Keratinocyte (primary cell): ENCODE measurements around the gene ZNF184. TPM values are rescaled to one million over a fixed set of nuclear protein-coding genes. Genes with fewer than 3 reads are reported as not detected.
A peak's percentile ranks its signal among the peaks of the same experiment; 100 is the strongest.

ENCODE experiments used
- DNase-seq: peaks from one replicate; pipeline ENCODE4 v3.0.0-alpha.2; 2011; ENCODE audit warnings: low read depth, missing footprints, low spot score
- FAIRE-seq: peaks from 2 replicates; lab custom pipeline; 2011; peaks lifted over from hg19 to GRCh38; lab: Jason Lieb, UNC
- H2AFZ ChIP-seq: 2 replicates; pipeline ENCODE4 v1.6.0; 2012; ENCODE audit warnings: low read length, control low read depth, inconsistent platforms; ENCODE audit not compliant: control insufficient read depth
- H3K27ac ChIP-seq: 2 replicates; pipeline ENCODE4 v1.5.1; 2011; ENCODE audit warnings: low read length; ENCODE audit not compliant: control insufficient read depth, insufficient read depth
- H3K27me3 ChIP-seq: 3 replicates; pipeline ENCODE4 v1.6.0; 2011; ENCODE audit warnings: low read length; ENCODE audit not compliant: control insufficient read depth, insufficient read depth; ENCODE audit errors: extremely low read depth
- H3K36me3 ChIP-seq, 2 experiments: 2 replicates in 1 of 2; 3 replicates in 1 of 2; pipeline ENCODE4 v1.5.1; 2011; ENCODE audit warnings: low read length in 2 of 2, mild to moderate bottlenecking in 1 of 2; ENCODE audit not compliant: control insufficient read depth in 2 of 2, insufficient read depth in 2 of 2; ENCODE audit errors: extremely low read depth in 1 of 2
- H3K4me1 ChIP-seq: 3 replicates; pipeline ENCODE4 v1.5.1; 2011; ENCODE audit warnings: low read length; ENCODE audit not compliant: control insufficient read depth, insufficient read depth; ENCODE audit errors: extremely low read depth
- H3K4me2 ChIP-seq: 3 replicates; pipeline ENCODE4 v1.6.0; 2011; ENCODE audit warnings: low read depth, low read length; ENCODE audit not compliant: control insufficient read depth, insufficient read depth; ENCODE audit errors: extremely low read depth
- H3K4me3 ChIP-seq, 3 experiments: fragments of 200-600 bp in 1 of 3; sonication (generic) in 1 of 3; 2 replicates in 2 of 3; 3 replicates in 1 of 3; pipeline ENCODE4 v1.5.1; 2011 to 2016; ENCODE audit warnings: low read length in 3 of 3, mild to moderate bottlenecking in 3 of 3, control low read depth in 2 of 3, inconsistent platforms in 1 of 3, low read depth in 1 of 3, mixed read lengths in 1 of 3, mixed run types in 1 of 3, moderate library complexity in 1 of 3; ENCODE audit not compliant: control insufficient read depth in 2 of 3, insufficient read depth in 2 of 3; ENCODE audit errors: extremely low read depth in 1 of 3
- H3K79me2 ChIP-seq: 2 replicates; pipeline ENCODE4 v1.6.0; 2012; ENCODE audit warnings: low read length; ENCODE audit not compliant: control insufficient read depth, insufficient read depth
- H3K9ac ChIP-seq: 3 replicates; pipeline ENCODE4 v1.6.0; 2011; ENCODE audit warnings: low read length; ENCODE audit not compliant: control insufficient read depth, insufficient read depth; ENCODE audit errors: extremely low read depth
- H3K9me1 ChIP-seq: 3 replicates; pipeline ENCODE4 v1.6.0; 2011; ENCODE audit warnings: low read length; ENCODE audit not compliant: control insufficient read depth, insufficient read depth; ENCODE audit errors: extremely low read depth
- H3K9me3 ChIP-seq: 2 replicates; pipeline ENCODE4 v1.5.1; 2012; ENCODE audit warnings: low read depth, low read length; ENCODE audit not compliant: control insufficient read depth
- H4K20me1 ChIP-seq: 3 replicates; pipeline ENCODE4 v1.6.0; 2011; ENCODE audit warnings: low read length; ENCODE audit not compliant: control insufficient read depth, insufficient read depth; ENCODE audit errors: extremely low read depth
- CTCF ChIP-seq, 3 experiments: IDR thresholded peaks in 1 of 3; conservative IDR thresholded peaks in 1 of 3; optimal IDR thresholded peaks in 1 of 3; 2 replicates in 2 of 3; 3 replicates in 1 of 3; pipeline versions ENCODE3 to v1.5.1; 2011; ENCODE audit warnings: low read length in 3 of 3, mild to moderate bottlenecking in 3 of 3, moderate library complexity in 2 of 3, control low read depth in 1 of 3, inconsistent platforms in 1 of 3; ENCODE audit not compliant: insufficient read depth in 2 of 3; ENCODE audit errors: extremely low read depth in 1 of 3
- EZH2 ChIP-seq: IDR thresholded peaks from one replicate; pipeline ENCODE4 v1.6.1; 2012; ENCODE audit warnings: inconsistent platforms, mild to moderate bottlenecking, low read length, moderate library complexity
- dilution Hi-C: fragments of 300-500 bp; cut with MboI; formaldehyde crosslinking; loops from one replicate; pipeline ENCODE4 v1.7.0; 2020; ENCODE audit warnings: low sequenced_read_pairs; ENCODE audit not compliant: extremely low pct_ligation_motif_present
- polyA minus RNA-seq, 3 experiments: library from RNA; depleted of rRNA, polyadenylated mRNA; stranded (reverse); fragments of >200 nt; gene quantifications; 1 replicate in 1 of 3; 2 replicates in 1 of 3; 3 replicates in 1 of 3; pipeline ENCODE4 v1.2.3, GENCODE V29; 2011
- polyA plus RNA-seq, 5 experiments: library from polyadenylated mRNA; depleted of rRNA in 3 of 5; stranded (reverse) in 3 of 5; stranded (forward) in 1 of 5; unstranded in 1 of 5; fragments of >200 nt; gene quantifications; 1 replicate in 1 of 5; 2 replicates in 3 of 5; 3 replicates in 1 of 5; pipeline versions ENCODE4 v1.2.1 to v1.2.3, GENCODE V29; 2011 to 2012; ENCODE audit warnings: missing spikeins in 2 of 5, low read depth in 1 of 5, low replicate concordance in 1 of 5

ZNF184 gene
- polyA plus RNA-seq = 2.3 to 4.3 TPM (median 3.1 TPM) in 3 replicates
- 2.8 TPM for polyA plus RNA-seq (2011; ENCODE audit: low read depth)
- polyA plus RNA-seq (2011; cell fraction: cytosol; rRNA removed) = 1.5 and 3.6 TPM in 2 replicates
- polyA plus RNA-seq (2011; cell fraction: nucleus; rRNA removed) = 3.0 and 4.2 TPM in 2 replicates
- 1.9 and 3.9 TPM in 2 replicates for polyA plus RNA-seq (2012; ENCODE audit: low replicate concordance)
- polyA minus RNA-seq = 1.7 to 4.2 TPM (median 3.7 TPM) in 3 replicates
- 3.6 TPM for polyA minus RNA-seq (2011; cell fraction: cytosol; rRNA and poly(A)+ RNA removed)
- 2.3 and 5.4 TPM in 2 replicates for polyA minus RNA-seq (2011; cell fraction: nucleus; rRNA and poly(A)+ RNA removed)

- Histone ChIP-seq H3K27ac (peak within 1 kb of the TSS; percentile 78), H3K27me3 (no peaks in the 10 kb centered on the region), H3K9me3 (no peaks in the 10 kb centered on the region), H3K9me1 (no peaks in the 10 kb centered on the region), H4K20me1 (no peaks in the 10 kb centered on the region), H3K4me2 (peak within 1 kb of the TSS; percentile 93), H2AFZ (peak within 1 kb of the TSS; percentile 81), H3K79me2 (peaks cover 2% of the 10 kb centered on the region), H3K9ac (peak within 1 kb of the TSS; percentile 79), H3K4me3 (peak within 1 kb of the TSS; percentile 56 to 73 (median 62)), H3K4me1 (peaks cover 10% of the 10 kb centered on the region), H3K36me3 (no peaks in the 10 kb centered on the region)
- dilution Hi-C loops = no loop called here
- FAIRE-seq (peak; percentile 69), DNase-seq (peak; percentile 83)
- TF ChIP-seq EZH2 (no peak), CTCF (optimal IDR thresholded peaks at IDR 0.05 in 1 of 3, IDR thresholded peaks at IDR 0.05 in 1 of 3, conservative IDR thresholded peaks at IDR 0.05 in 1 of 3; ENCODE audit: extremely low read depth in 1 of 3, insufficient read depth in 2 of 3, low read length in 3 of 3) (peak in 1 of 3 experiments; percentile 5)
Observed at GRCh38 chr6:27472617-27473400, at the start of gene ZNF184. ZNF184 (minus strand) TSS chr6:27473105; CDS start chr6:27472294, 811 bp downstream.

- Histone ChIP-seq H3K9me3 (no peaks in the 10 kb centered on the region), H2AFZ (peak overlapping the region; percentile 99), H3K27ac (peak overlapping the region; percentile 75), H4K20me1 (no peaks in the 10 kb centered on the region), H3K9ac (peak overlapping the region; percentile 86), H3K9me1 (no peaks in the 10 kb centered on the region), H3K4me1 (peaks cover 5% of the 10 kb centered on the region), H3K79me2 (no peaks in the 10 kb centered on the region), H3K36me3 (no peaks in the 10 kb centered on the region), H3K4me3 (peak overlapping the region; percentile 65 to 97 (median 96)), H3K27me3 (peaks cover 21% of the 10 kb centered on the region), H3K4me2 (peak overlapping the region; percentile 92)
- DNase-seq (no peak), FAIRE-seq (peak; percentile 43)
- TF ChIP-seq CTCF (optimal IDR thresholded peaks at IDR 0.05 in 1 of 3, IDR thresholded peaks at IDR 0.05 in 1 of 3, conservative IDR thresholded peaks at IDR 0.05 in 1 of 3; ENCODE audit: extremely low read depth in 1 of 3, insufficient read depth in 2 of 3, low read length in 3 of 3) = peak; percentile 59 to 73 (median 68)
- TF ChIP-seq EZH2 = no peak
- dilution Hi-C loops = no loop called here
Observed at GRCh38 chr6:27518881-27519795, 46.2 kb upstream of the ZNF184 start.
